BLaER1 treated with 17β-estradiol and CSF1 and Interleukin-3, amounts not matched to agents 10 nM and 100 nM (cell line): ENCODE measurements around the gene ALG14.

ENCODE experiments used
- H3K27ac ChIP-seq, 11 experiments: shearing (Covaris generic); formaldehyde crosslinking; 2 replicates each; pipeline ENCODE4 v1.8.1; 2022
- H3K27me3 ChIP-seq, 11 experiments: shearing (Covaris generic); formaldehyde crosslinking; 2 replicates each; pipeline ENCODE4 v1.8.1; 2022
- H3K36me3 ChIP-seq, 11 experiments: shearing (Covaris generic); formaldehyde crosslinking; 2 replicates each; pipeline ENCODE4 v1.8.1; 2022
- H3K4me1 ChIP-seq, 10 experiments: shearing (Covaris generic); formaldehyde crosslinking; 2 replicates each; pipeline ENCODE4 v1.8.1; 2022
- H3K4me2 ChIP-seq, 11 experiments: shearing (Covaris generic); formaldehyde crosslinking; 2 replicates each; pipeline ENCODE4 v1.8.1; 2022
- H3K4me3 ChIP-seq, 10 experiments: shearing (Covaris generic); formaldehyde crosslinking; 2 replicates each; pipeline ENCODE4 v1.8.1; 2022
- H3K9ac ChIP-seq, 11 experiments: shearing (Covaris generic); formaldehyde crosslinking; 2 replicates each; pipeline ENCODE4 v1.8.1; 2022
- H3K9me3 ChIP-seq, 11 experiments: shearing (Covaris generic); formaldehyde crosslinking; replicated peaks in 1 of 11; 2 replicates each; pipeline ENCODE4 v1.8.1; 2022
- H4K20me1 ChIP-seq, 11 experiments: shearing (Covaris generic); formaldehyde crosslinking; 2 replicates each; pipeline ENCODE4 v1.8.1; 2022
- Cebpa-rat ChIP-seq, 11 experiments: shearing (Covaris generic); IDR thresholded peaks; 2 replicates each; pipeline ENCODE4 v1.8.1; 2022

The ALG14 gene

GRCh38 chr1:94925004-94925403, 147.7 kb downstream of the ALG14 start:
- peaks cover 0 to 13% (median 0%) of the 10 kb centered on the region in 11 experiments; a peak in 1 of 22 replicates for H3K36me3 ChIP-seq
- H3K4me1 ChIP-seq: peaks cover 8 to 44% (median 24%) of the 10 kb centered on the region in 10 experiments; a peak in 19 of 20 replicates
- peaks cover 0 to 31% (median 7%) of the 10 kb centered on the region in 11 experiments; a peak in 12 of 22 replicates for H4K20me1 ChIP-seq
- H3K27me3 ChIP-seq: peaks cover 24 to 41% (median 36%) of the 10 kb centered on the region in 11 experiments; a peak in 21 of 22 replicates
- H3K9ac ChIP-seq: peak overlapping the region in 7 of 11 experiments; percentile 80 to 86 (median 83); a peak in 10 of 22 replicates
- peak overlapping the region in 9 of 10 experiments; percentile 68 to 80 (median 70); a peak in 17 of 20 replicates for H3K4me3 ChIP-seq
- H3K9me3 ChIP-seq: no peaks in the 10 kb centered on the region
- H3K4me2 ChIP-seq: peak overlapping the region; percentile 87 to 99 (median 97)
- no peak for TF ChIP-seq Cebpa-rat (IDR thresholded peaks at IDR 0.05)
- no peak overlapping the region for H3K27ac ChIP-seq
